H1 (cell line): ENCODE results near the gene NEDD1. TPM values are rescaled to one million over a fixed set of nuclear protein-coding genes. Genes with fewer than 3 reads are reported as not detected.

Source experiments
- CTCF ChIA-PET: fragments of 300-600 bp; sonication (Branson Sonifier 250); formaldehyde crosslinking; loops from one replicate; lab custom pipeline; 2021; ENCODE audit not compliant: partially characterized antibody; lab: Charles Lee
- POLR2A ChIA-PET: fragments of 300-600 bp; sonication (Branson Sonifier 250); formaldehyde crosslinking; loops from one replicate; lab custom pipeline; 2021; ENCODE audit warnings: inconsistent platforms; ENCODE audit not compliant: partially characterized antibody; lab: Charles Lee
- DNase-seq, 2 experiments: peaks; one replicate each; pipeline versions ENCODE4 v3.0.0 to v3.0.0-alpha.2; 2010 to 2022; ENCODE audit warnings: low spot score in 2 of 2, low read depth in 1 of 2, mixed read lengths in 1 of 2
- FAIRE-seq: peaks from 2 replicates; lab custom pipeline; 2011; peaks lifted over from hg19 to GRCh38; lab: Jason Lieb, UNC
- H2AFZ ChIP-seq: 2 replicates; pipeline ENCODE4 v1.8.1; 2012; ENCODE audit warnings: low read length, inconsistent platforms
- H2AK5ac ChIP-seq: 2 replicates; pipeline ENCODE4 v1.6.1; 2013; ENCODE audit warnings: low read depth, low read length
- H2BK120ac ChIP-seq: replicated peaks from 2 replicates; pipeline ENCODE3; 2013; ENCODE audit warnings: low read depth, low read length, inconsistent platforms
- H2BK12ac ChIP-seq: 2 replicates; pipeline ENCODE4 v1.6.1; 2013; ENCODE audit warnings: low read depth, low read length
- H2BK15ac ChIP-seq: 2 replicates; pipeline ENCODE4 v1.6.1; 2013; ENCODE audit warnings: low read length
- H2BK20ac ChIP-seq: 2 replicates; pipeline ENCODE4 v1.6.1; 2013; ENCODE audit warnings: low read length
- H2BK5ac ChIP-seq: 2 replicates; pipeline ENCODE4 v1.6.1; 2013; ENCODE audit warnings: low read depth, low read length
- H3K14ac ChIP-seq: 2 replicates; pipeline ENCODE4 v1.6.1; 2013; ENCODE audit warnings: inconsistent platforms; ENCODE audit not compliant: insufficient read length
- H3K18ac ChIP-seq: 2 replicates; pipeline ENCODE4 v1.6.1; 2013; ENCODE audit warnings: low read length; ENCODE audit errors: extremely low read depth
- H3K23ac ChIP-seq: 2 replicates; pipeline ENCODE4 v1.6.1; 2013; ENCODE audit warnings: inconsistent platforms; ENCODE audit not compliant: insufficient read length
- H3K23me2 ChIP-seq: 2 replicates; pipeline ENCODE4 v1.6.1; 2013; ENCODE audit warnings: low read depth, low read length
- H3K27ac ChIP-seq: 2 replicates; pipeline ENCODE4 v1.6.1; 2011; ENCODE audit warnings: low read depth, low read length, inconsistent platforms
- H3K27me3 ChIP-seq, 4 experiments: replicated peaks in 1 of 4; 1 replicate in 1 of 4; 2 replicates in 3 of 4; pipeline versions ENCODE4 v1.6.1 to v1.8.1; 2011 to 2013; ENCODE audit warnings: low read length in 3 of 4, mild to moderate bottlenecking in 3 of 4, inconsistent platforms in 2 of 4, mixed read lengths in 2 of 4, moderate library complexity in 1 of 4; ENCODE audit not compliant: control insufficient read depth in 3 of 4, insufficient read depth in 3 of 4; ENCODE audit errors: extremely low read depth in 1 of 4
- H3K36me3 ChIP-seq, 4 experiments: 2 replicates each; pipeline versions ENCODE4 v1.6.1 to v1.8.1; 2011 to 2013; ENCODE audit warnings: mild to moderate bottlenecking in 4 of 4, low read length in 3 of 4, moderate library complexity in 2 of 4, control low read depth in 1 of 4, inconsistent platforms in 1 of 4; ENCODE audit not compliant: insufficient read depth in 4 of 4, control insufficient read depth in 2 of 4
- H3K4ac ChIP-seq: replicated peaks from 2 replicates; pipeline ENCODE3; 2013; ENCODE audit warnings: low read length, low read depth, mixed read lengths, inconsistent platforms; ENCODE audit not compliant: insufficient read length
- H3K4me1 ChIP-seq, 4 experiments: replicated peaks in 1 of 4; 1 replicate in 1 of 4; 2 replicates in 3 of 4; pipeline versions ENCODE4 v1.6.1 to v1.8.1; 2011 to 2013; ENCODE audit warnings: low read length in 3 of 4, inconsistent platforms in 2 of 4, mixed read lengths in 1 of 4; ENCODE audit not compliant: insufficient read depth in 4 of 4, control insufficient read depth in 3 of 4
- H3K4me2 ChIP-seq, 2 experiments: 2 replicates each; pipeline versions ENCODE4 v1.6.1 to v1.8.1; 2011 to 2013; ENCODE audit warnings: low read depth in 2 of 2, low read length in 2 of 2, control low read depth in 1 of 2, inconsistent platforms in 1 of 2, mild to moderate bottlenecking in 1 of 2; ENCODE audit not compliant: insufficient read depth in 1 of 2
- H3K4me3 ChIP-seq, 4 experiments: fragments of 200-600, 300-600 bp in 1 of 4; sonication (generic), shearing (Covaris generic), sonication (Bioruptor Twin) in 1 of 4; 2 replicates each; pipeline versions ENCODE4 v1.5.1 to v1.8.1; 2011 to 2016; ENCODE audit warnings: low read length in 4 of 4, low read depth in 3 of 4, control low read depth in 2 of 4, inconsistent platforms in 2 of 4, mild to moderate bottlenecking in 2 of 4, mixed read lengths in 1 of 4, moderate library complexity in 1 of 4; ENCODE audit not compliant: insufficient read depth in 2 of 4; ENCODE audit errors: extremely low read depth in 1 of 4
- H3K56ac ChIP-seq: replicated peaks from 2 replicates; pipeline ENCODE3; 2013; ENCODE audit warnings: low read depth, mild to moderate bottlenecking, mixed read lengths, low read length, inconsistent platforms; ENCODE audit not compliant: insufficient read length
- H3K79me1 ChIP-seq: 2 replicates; pipeline ENCODE4 v1.6.1; 2013; ENCODE audit warnings: low read depth, low read length, control low read depth
- H3K79me2 ChIP-seq, 2 experiments: 2 replicates each; pipeline versions ENCODE4 v1.6.1 to v1.8.1; 2012 to 2013; ENCODE audit warnings: low read length in 2 of 2, mild to moderate bottlenecking in 2 of 2, inconsistent platforms in 1 of 2; ENCODE audit not compliant: insufficient read depth in 2 of 2, control insufficient read depth in 1 of 2
- H3K9ac ChIP-seq, 4 experiments: replicated peaks in 1 of 4; 1 replicate in 1 of 4; 2 replicates in 3 of 4; pipeline versions ENCODE4 v1.6.1 to v1.8.1; 2011 to 2013; ENCODE audit warnings: low read depth in 3 of 4, low read length in 3 of 4, control low read depth in 2 of 4, mild to moderate bottlenecking in 2 of 4, moderate library complexity in 2 of 4, inconsistent platforms in 1 of 4; ENCODE audit errors: extremely low read depth in 1 of 4
- H3K9me3 ChIP-seq, 2 experiments: 2 replicates each; pipeline versions ENCODE4 v1.6.1 to v1.8.1; 2012 to 2013; ENCODE audit warnings: mild to moderate bottlenecking in 2 of 2, moderate library complexity in 2 of 2, control low read depth in 1 of 2, inconsistent platforms in 1 of 2, low read depth in 1 of 2, low read length in 1 of 2, mixed read lengths in 1 of 2; ENCODE audit not compliant: insufficient read depth in 2 of 2
- H4K20me1 ChIP-seq, 2 experiments: replicated peaks in 1 of 2; 2 replicates each; pipeline versions ENCODE3 to v1.8.1; 2011 to 2013; ENCODE audit warnings: inconsistent platforms in 2 of 2, low read length in 2 of 2, mild to moderate bottlenecking in 1 of 2; ENCODE audit not compliant: insufficient read depth in 2 of 2, control insufficient read depth in 1 of 2
- H4K5ac ChIP-seq: 2 replicates; pipeline ENCODE4 v1.6.1; 2013; ENCODE audit warnings: low read length, low read depth, mixed read lengths, inconsistent platforms; ENCODE audit not compliant: insufficient read length
- H4K8ac ChIP-seq: 2 replicates; pipeline ENCODE4 v1.8.0; 2013; ENCODE audit warnings: mild to moderate bottlenecking, moderate library complexity, low read length, inconsistent platforms; ENCODE audit not compliant: insufficient read depth; ENCODE audit errors: extremely low read depth
- H4K91ac ChIP-seq: replicated peaks from 2 replicates; pipeline ENCODE3; 2013; ENCODE audit warnings: low read length, mixed read lengths, inconsistent platforms; ENCODE audit not compliant: insufficient read length
- JUN ChIP-seq: IDR thresholded peaks from 2 replicates; pipeline ENCODE4 v1.6.1; 2011; ENCODE audit warnings: low read depth, mild to moderate bottlenecking, improper control_type of control experiment, low read length
- JUND ChIP-seq: IDR thresholded peaks from 2 replicates; pipeline ENCODE4 v1.6.1; 2011; ENCODE audit warnings: mild to moderate bottlenecking, improper control_type of control experiment, low read length
- MAFK ChIP-seq: IDR thresholded peaks from 2 replicates; pipeline ENCODE4 v1.6.1; 2012; ENCODE audit warnings: low read depth, mild to moderate bottlenecking, improper control_type of control experiment, low read length
- PHF8 ChIP-seq: fragments of 200-600 bp; sonication (generic); conservative IDR thresholded peaks from 2 replicates; pipeline ENCODE4 v1.7.1; 2012; ENCODE audit warnings: low read depth, mild to moderate bottlenecking, inconsistent platforms, low read length, moderate library complexity
- RAD21 ChIP-seq, 2 experiments: IDR thresholded peaks in 1 of 2; conservative IDR thresholded peaks in 1 of 2; 2 replicates each; pipeline ENCODE4 v1.6.1; 2011; ENCODE audit warnings: low read depth in 2 of 2, low read length in 2 of 2, improper control_type of control experiment in 1 of 2, inconsistent platforms in 1 of 2, mild to moderate bottlenecking in 1 of 2, moderate library complexity in 1 of 2
- SAP30 ChIP-seq: fragments of 300-600 bp; sonication (generic); IDR thresholded peaks from 2 replicates; pipeline ENCODE4 v1.7.1; 2012; ENCODE audit warnings: low read length, moderate library complexity, mild to moderate bottlenecking, inconsistent platforms; ENCODE audit not compliant: insufficient read depth, insufficient replicate concordance
- SRF ChIP-seq: IDR thresholded peaks from 2 replicates; pipeline ENCODE4 v1.6.1; 2011; ENCODE audit warnings: mild to moderate bottlenecking, low read depth, low read length, moderate library complexity
- TAF7 ChIP-seq: optimal IDR thresholded peaks from 2 replicates; pipeline ENCODE3; 2011; ENCODE audit warnings: low read depth, mild to moderate bottlenecking, inconsistent platforms, low read length, moderate library complexity, borderline replicate concordance
- TBP ChIP-seq: IDR thresholded peaks from 2 replicates; pipeline ENCODE4 v1.6.1; 2011; ENCODE audit warnings: low read depth, low read length, improper control_type of control experiment
- ZNF274 ChIP-seq: IDR thresholded peaks from 2 replicates; pipeline ENCODE4 v1.7.0; 2012; ENCODE audit warnings: low read length, borderline replicate concordance; ENCODE audit errors: extremely low read depth
- WGBS, 2 experiments: shearing (Covaris generic) in 1 of 2; methylation state at CpG; one replicate each; pipeline versions ENCODE4 v1.1.6 to v1.1.7; 2013 to 2015; ENCODE audit warnings: low lambda C conversion rate in 2 of 2, mixed read lengths in 2 of 2, inconsistent platforms in 1 of 2, low coverage in 1 of 2, missing lambda C conversion rate in 1 of 2; ENCODE audit not compliant: insufficient replicate concordance in 2 of 2, insufficient coverage in 1 of 2, insufficient read length in 1 of 2; ENCODE audit errors: extremely low coverage in 1 of 2, missing lambda C conversion rate in 1 of 2; 5-methylcytosine and 5-hydroxymethylcytosine counted together
- polyA plus RNA-seq, 7 experiments: library from polyadenylated mRNA; depleted of rRNA in 3 of 7; stranded (reverse) in 5 of 7; unstranded in 2 of 7; fragments of >200 nt in 5 of 7; fragments of 200-250 nt in 2 of 7; gene quantifications; 1 replicate in 5 of 7; 2 replicates in 1 of 7; 4 replicates in 1 of 7; pipeline versions ENCODE4 v1.2.1 to v1.2.3, GENCODE V29; 2011 to 2013; ENCODE audit warnings: missing spikeins in 2 of 7, mixed read lengths in 2 of 7
- total RNA-seq: library from RNA; stranded (reverse); fragmentation: NEBNext Ultra II Directional; extraction: Animal tissue kit (Norgen Biotek cat#: 25700); gene quantifications from 2 replicates; pipeline ENCODE4 v1.2.1, GENCODE V29; 2021
- TF ChIP-seq, protein P1 (sequence below): IDR thresholded peaks from 2 replicates; pipeline ENCODE4 v1.6.1; 2011; ENCODE audit warnings: low read depth, mild to moderate bottlenecking, low read length; ENCODE audit not compliant: insufficient read depth

The NEDD1 gene
- total and polyA plus RNA-seq, 2 of the 8 experiments (the other 6 are each of a cell fraction or from before 2014, with no cell fraction given): 9.0 to 26.6 TPM

DNA sequence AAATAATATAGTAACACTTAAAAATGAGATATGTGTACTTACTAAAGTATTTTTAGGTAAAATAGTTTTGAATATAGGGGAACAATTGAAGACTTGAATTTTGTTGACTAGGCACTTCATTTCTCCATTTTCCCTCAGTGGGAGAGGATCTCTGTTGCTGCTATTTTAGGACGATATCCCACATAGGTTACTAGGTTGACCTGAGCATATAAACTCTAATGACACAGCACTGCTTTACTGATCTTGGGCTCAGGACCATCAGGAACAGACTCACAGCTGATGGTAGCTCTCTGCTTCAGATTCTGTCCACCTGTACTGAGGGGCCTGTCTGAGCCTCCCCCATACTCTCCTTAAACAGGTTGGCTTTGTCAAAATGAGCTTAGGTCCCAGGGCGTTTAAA, 5.9 kb downstream of the NEDD1 start:
- H2BK12ac ChIP-seq: no peak overlapping the region
- H3K14ac ChIP-seq: no peak overlapping the region
- no peak overlapping the region for H4K91ac ChIP-seq
- H3K4me1 ChIP-seq: peaks cover 2 to 7% (median 3%) of the 10 kb centered on the region in 4 experiments; a peak in 5 of 7 replicates
- no peak overlapping the region for H2AFZ ChIP-seq
- H3K4me3 ChIP-seq: no peak overlapping the region
- H2BK5ac ChIP-seq: no peak overlapping the region
- TF ChIP-seq, protein P1, sequence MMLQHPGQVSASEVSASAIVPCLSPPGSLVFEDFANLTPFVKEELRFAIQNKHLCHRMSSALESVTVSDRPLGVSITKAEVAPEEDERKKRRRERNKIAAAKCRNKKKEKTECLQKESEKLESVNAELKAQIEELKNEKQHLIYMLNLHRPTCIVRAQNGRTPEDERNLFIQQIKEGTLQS: no peak
- TF ChIP-seq SRF (no peak), SAP30 (no peak), MAFK (no peak), PHF8 (no peak), JUN (no peak), TAF7 (no peak), TBP (no peak), RAD21 (IDR thresholded peaks at IDR 0.05 in 1 of 2, conservative IDR thresholded peaks at IDR 0.05 in 1 of 2; ENCODE audit: low read depth in 2 of 2, low read length in 2 of 2) (no peak), JUND (no peak), ZNF274 (no peak)
- no peak overlapping the region for H3K27ac ChIP-seq
- H2AK5ac ChIP-seq: no peak overlapping the region
- H3K27me3 ChIP-seq: peaks cover 0 to 1% (median 0%) of the 10 kb centered on the region in 4 experiments; a peak in 1 of 7 replicates
- no peak overlapping the region for H3K23ac ChIP-seq
- FAIRE-seq (no peak), DNase-seq (no peak)
- no peak overlapping the region for H3K56ac ChIP-seq
- no peak overlapping the region for H3K9ac ChIP-seq
- WGBS, 2 experiments: 89% methylated on average over 1 of the region's 2 CpGs; no CpG with 5 or more reads in 1 of the 2 experiments
- peaks cover 0 to 56% of the 10 kb centered on the region in 2 experiments; a peak in 3 of 4 replicates for H3K79me2 ChIP-seq
- no peak overlapping the region for H2BK15ac ChIP-seq
- no peak overlapping the region for H3K4ac ChIP-seq
- H3K23me2 ChIP-seq: peaks cover 3% of the 10 kb centered on the region; the same call in 1 of the 2 replicates
- ChIA-PET POLR2A (no interaction called here), CTCF (interaction anchor here (0.5 to 1.0 kb wide), 2 partner anchors 13 to 15 kb away, joined by 3 read pairs; no protein-coding TSS in a partner anchor)
- H3K18ac ChIP-seq: no peak overlapping the region
- H4K20me1 ChIP-seq: no peaks in the 10 kb centered on the region
- no peak overlapping the region for H3K4me2 ChIP-seq
- H4K8ac ChIP-seq: no peak overlapping the region
- no peaks in the 10 kb centered on the region for H3K79me1 ChIP-seq
- no peaks in the 10 kb centered on the region for H3K9me3 ChIP-seq
- no peak overlapping the region for H4K5ac ChIP-seq
- no peak overlapping the region for H2BK20ac ChIP-seq
- H3K36me3 ChIP-seq: peaks cover 0 to 6% (median 0%) of the 10 kb centered on the region in 4 experiments; a peak in 1 of 8 replicates
- H2BK120ac ChIP-seq: no peak overlapping the region
